Suprapubic skin (tissue), 4 donors: Measurements from ENCODE around the gene SLCO3A1. TPM values are rescaled to one million over a fixed set of nuclear protein-coding genes. Genes with fewer than 3 reads are reported as not detected.

Experiments used
- DNase-seq, 2 donors: peaks; one replicate each; pipeline ENCODE4 v3.0.0-alpha.2; 2019; ENCODE audit warnings: low spot score in 2 of 2
- H3K27ac ChIP-seq: fragments of 200-600 bp; sonication (generic); one replicate; pipeline ENCODE4 v1.5.1; 2019
- H3K27me3 ChIP-seq: fragments of 200-600 bp; sonication (generic); one replicate; pipeline ENCODE4 v1.5.1; 2019
- H3K36me3 ChIP-seq: fragments of 200-600 bp; sonication (generic); one replicate; pipeline ENCODE4 v1.5.1; 2019
- H3K4me1 ChIP-seq: fragments of 200-600 bp; sonication (generic); one replicate; pipeline ENCODE4 v1.5.1; 2019
- H3K4me3 ChIP-seq: fragments of 200-600 bp; sonication (generic); one replicate; pipeline ENCODE4 v1.5.1; 2019; ENCODE audit warnings: mild to moderate bottlenecking
- H3K9me3 ChIP-seq: fragments of 200-600 bp; sonication (generic); one replicate; pipeline ENCODE4 v1.5.1; 2019
- CTCF ChIP-seq, 2 donors: fragments of 200-600 bp in 1 of 2; fragments of 450-650 bp in 1 of 2; sonication (generic) in 1 of 2; IDR thresholded peaks; one replicate each; pipeline ENCODE4 v1.5.1; 2016 to 2019; ENCODE audit warnings: antibody characterized with exemption in 2 of 2, mild to moderate bottlenecking in 1 of 2, moderate library complexity in 1 of 2
- EP300 ChIP-seq: sonication (generic); formaldehyde crosslinking; IDR thresholded peaks from one replicate; pipeline ENCODE4 v1.6.1; 2017; ENCODE audit warnings: antibody characterized with exemption
- POLR2A ChIP-seq, 2 donors: fragments of 450-650 bp; IDR thresholded peaks; one replicate each; pipeline ENCODE4 v1.6.1; 2017; ENCODE audit warnings: antibody characterized with exemption in 2 of 2, mild to moderate bottlenecking in 2 of 2, moderate library complexity in 2 of 2
- POLR2AphosphoS5 ChIP-seq, 3 donors: sonication (generic); formaldehyde crosslinking; IDR thresholded peaks; one replicate each; pipeline ENCODE4 v1.6.1; 2017; ENCODE audit warnings: antibody characterized with exemption in 3 of 3
- WGBS: methylation state at CpG from one replicate; pipeline ENCODE4 v1.1.5; 2018; 5-methylcytosine and 5-hydroxymethylcytosine counted together
- total RNA-seq, 4 donors: library from RNA; depleted of rRNA; stranded (reverse); fragments of >200 nt; gene quantifications; one replicate each; pipeline ENCODE4 v1.1.0, GENCODE V29; 2016

The SLCO3A1 gene
- total RNA-seq, 4 donors from 2014 or later, result 29.0 to 131 (median 44.6) TPM

GRCh38 chr15:92102395-92102755 lies 248.9 kb downstream of the SLCO3A1 start:
- Histone ChIP-seq H3K4me1 (no peaks in the 10 kb centered on the region), H3K9me3 (no peaks in the 10 kb centered on the region), H3K36me3 (peaks cover 21% of the 10 kb centered on the region), H3K4me3 (no peak overlapping the region), H3K27me3 (no peaks in the 10 kb centered on the region), H3K27ac (no peak overlapping the region)
- no peak for TF ChIP-seq CTCF (IDR thresholded peaks at IDR 0.05)
- no peak for TF ChIP-seq POLR2AphosphoS5 (IDR thresholded peaks at IDR 0.05)
- no peak for TF ChIP-seq EP300
- no peak for TF ChIP-seq POLR2A (IDR thresholded peaks at IDR 0.05)
- 92% methylated on average over 2 of the region's 2 CpGs for WGBS
- DNase-seq, result no peak

GRCh38 chr15:92104072-92104471 lies 250.6 kb downstream of the SLCO3A1 start:
- no peaks in the 10 kb centered on the region for H3K9me3 ChIP-seq
- H3K27ac ChIP-seq, result no peak overlapping the region
- 94% methylated on average over 16 of the region's 16 CpGs for WGBS
- DNase-seq, result no peak
- H3K4me1 ChIP-seq, result no peaks in the 10 kb centered on the region
- H3K4me3 ChIP-seq, result no peak overlapping the region
- TF ChIP-seq CTCF (IDR thresholded peaks at IDR 0.05) (no peak), POLR2A (IDR thresholded peaks at IDR 0.05) (no peak), EP300 (no peak), POLR2AphosphoS5 (IDR thresholded peaks at IDR 0.05) (no peak)
- H3K27me3 ChIP-seq, result no peaks in the 10 kb centered on the region
- H3K36me3 ChIP-seq, result peaks cover 21% of the 10 kb centered on the region

- 84% methylated on average over 9 of the region's 10 CpGs for WGBS
- no peaks in the 10 kb centered on the region for H3K9me3 ChIP-seq
- TF ChIP-seq POLR2A (IDR thresholded peaks at IDR 0.05) (no peak), POLR2AphosphoS5 (IDR thresholded peaks at IDR 0.05) (no peak), EP300 (no peak), CTCF (IDR thresholded peaks at IDR 0.05) (no peak)
- H3K4me3 ChIP-seq, result no peak overlapping the region
- peaks cover 21% of the 10 kb centered on the region for H3K36me3 ChIP-seq
- no peaks in the 10 kb centered on the region for H3K27me3 ChIP-seq
- DNase-seq, result no peak
- H3K27ac ChIP-seq, result no peak overlapping the region
- H3K4me1 ChIP-seq, result no peaks in the 10 kb centered on the region
Measured at GRCh38 chr15:92105611-92106010, 252.1 kb downstream of the SLCO3A1 start.

GRCh38 chr15:92107510-92107909 lies 254.0 kb downstream of the SLCO3A1 start:
- WGBS, result 91% methylated on average over 4 of the region's 4 CpGs
- TF ChIP-seq CTCF (IDR thresholded peaks at IDR 0.05) (no peak), POLR2AphosphoS5 (IDR thresholded peaks at IDR 0.05) (no peak), EP300 (no peak), POLR2A (IDR thresholded peaks at IDR 0.05) (no peak)
- Histone ChIP-seq H3K27ac (no peak overlapping the region), H3K36me3 (peaks cover 21% of the 10 kb centered on the region), H3K4me3 (no peak overlapping the region), H3K4me1 (peaks cover 8% of the 10 kb centered on the region), H3K27me3 (no peaks in the 10 kb centered on the region), H3K9me3 (no peaks in the 10 kb centered on the region)
- no peak for DNase-seq

GRCh38 chr15:92109191-92109873 lies 255.8 kb downstream of the SLCO3A1 start:
- no peaks in the 10 kb centered on the region for H3K27me3 ChIP-seq
- no peak overlapping the region for H3K27ac ChIP-seq
- H3K9me3 ChIP-seq, result no peaks in the 10 kb centered on the region
- no peak overlapping the region for H3K4me3 ChIP-seq
- peaks cover 8% of the 10 kb centered on the region for H3K4me1 ChIP-seq
- TF ChIP-seq POLR2A (IDR thresholded peaks at IDR 0.05) (no peak), CTCF (IDR thresholded peaks at IDR 0.05) (no peak), POLR2AphosphoS5 (IDR thresholded peaks at IDR 0.05) (no peak), EP300 (no peak)
- peaks cover 18% of the 10 kb centered on the region for H3K36me3 ChIP-seq
- 84% methylated on average over 11 of the region's 11 CpGs for WGBS
- no peak for DNase-seq
